ENCODE measurements around the gene CPSF3.

GRCh38 chr2:9462313-9462712 is 38.9 kb downstream of the CPSF3 start:
- no peak for TF ChIP-seq CTCF (conservative IDR thresholded peaks at IDR 0.05; ENCODE audit: low read depth, low read length)
- no peak for TF ChIP-seq EZH2 (IDR thresholded peaks at IDR 0.05; ENCODE audit: borderline replicate concordance, low read depth, low read length, poor library complexity, severe bottlenecking)
